Glutamatergic neuron (in vitro differentiated cells): ENCODE data around the gene MAMDC2. TPM values are rescaled to one million over a fixed set of nuclear protein-coding genes. Genes with fewer than 3 reads are reported as not detected.

ENCODE experiments used
- DNase-seq: peaks from one replicate; pipeline ENCODE4 v3.0.0; 2022
- H3K27ac Mint-ChIP-seq: one replicate; pipeline ENCODE4 v1.8.0; 2020; ENCODE audit warnings: mild to moderate bottlenecking, mixed read lengths, inconsistent platforms; ENCODE audit not compliant: unreplicated experiment
- H3K27me3 Mint-ChIP-seq: one replicate; pipeline ENCODE4 v1.8.0; 2020; ENCODE audit warnings: mild to moderate bottlenecking, moderate library complexity, mixed read lengths, inconsistent platforms; ENCODE audit not compliant: unreplicated experiment
- H3K36me3 Mint-ChIP-seq: one replicate; pipeline ENCODE4 v1.8.0; 2020; ENCODE audit warnings: mild to moderate bottlenecking, mixed read lengths, inconsistent platforms; ENCODE audit not compliant: unreplicated experiment
- H3K4me1 Mint-ChIP-seq: one replicate; pipeline ENCODE4 v1.8.0; 2020; ENCODE audit warnings: mild to moderate bottlenecking, low read depth, mixed read lengths, inconsistent platforms; ENCODE audit not compliant: unreplicated experiment
- H3K4me3 Mint-ChIP-seq: one replicate; pipeline ENCODE4 v1.8.0; 2020; ENCODE audit warnings: mild to moderate bottlenecking, mixed read lengths, inconsistent platforms; ENCODE audit not compliant: unreplicated experiment
- H3K9me3 Mint-ChIP-seq: one replicate; pipeline ENCODE4 v1.8.0; 2020; ENCODE audit warnings: mild to moderate bottlenecking, moderate library complexity, mixed read lengths, inconsistent platforms; ENCODE audit not compliant: unreplicated experiment
- CTCF ChIP-seq: fragments of 200-600 bp; sonication (generic); IDR thresholded peaks from one replicate; pipeline ENCODE4 v1.5.0; 2021; ENCODE audit not compliant: partially characterized antibody, unreplicated experiment
- total RNA-seq: library from RNA; stranded (reverse); fragmentation: NEBNext Ultra II Directional; extraction: Animal tissue kit (Norgen Biotek cat#: 25700); gene quantifications from one replicate; pipeline ENCODE4 v1.2.1, GENCODE V29; 2021; ENCODE audit not compliant: unreplicated experiment

The MAMDC2 gene
- total RNA-seq, 1 donor from 2014 or later = 0.22 TPM

- Mint-ChIP-seq H3K4me3 (no peak overlapping the region), H3K9me3 (peaks cover 2% of the 10 kb centered on the region), H3K36me3 (no peaks in the 10 kb centered on the region), H3K27ac (no peak overlapping the region), H3K4me1 (no peaks in the 10 kb centered on the region), H3K27me3 (peaks cover 2% of the 10 kb centered on the region)
- DNase-seq = no peak
- TF ChIP-seq CTCF = no peak
Observed at GRCh38 chr9:70054521-70054920, 10.9 kb downstream of the MAMDC2 start.

- Mint-ChIP-seq H3K4me1 (no peaks in the 10 kb centered on the region), H3K9me3 (peaks cover 2% of the 10 kb centered on the region), H3K36me3 (no peaks in the 10 kb centered on the region), H3K4me3 (no peak overlapping the region), H3K27ac (no peak overlapping the region), H3K27me3 (peaks cover 2% of the 10 kb centered on the region)
- TF ChIP-seq CTCF = no peak
- no peak for DNase-seq
Observed at GRCh38 chr9:70055406-70056210, 12.0 kb downstream of the MAMDC2 start.

DNA sequence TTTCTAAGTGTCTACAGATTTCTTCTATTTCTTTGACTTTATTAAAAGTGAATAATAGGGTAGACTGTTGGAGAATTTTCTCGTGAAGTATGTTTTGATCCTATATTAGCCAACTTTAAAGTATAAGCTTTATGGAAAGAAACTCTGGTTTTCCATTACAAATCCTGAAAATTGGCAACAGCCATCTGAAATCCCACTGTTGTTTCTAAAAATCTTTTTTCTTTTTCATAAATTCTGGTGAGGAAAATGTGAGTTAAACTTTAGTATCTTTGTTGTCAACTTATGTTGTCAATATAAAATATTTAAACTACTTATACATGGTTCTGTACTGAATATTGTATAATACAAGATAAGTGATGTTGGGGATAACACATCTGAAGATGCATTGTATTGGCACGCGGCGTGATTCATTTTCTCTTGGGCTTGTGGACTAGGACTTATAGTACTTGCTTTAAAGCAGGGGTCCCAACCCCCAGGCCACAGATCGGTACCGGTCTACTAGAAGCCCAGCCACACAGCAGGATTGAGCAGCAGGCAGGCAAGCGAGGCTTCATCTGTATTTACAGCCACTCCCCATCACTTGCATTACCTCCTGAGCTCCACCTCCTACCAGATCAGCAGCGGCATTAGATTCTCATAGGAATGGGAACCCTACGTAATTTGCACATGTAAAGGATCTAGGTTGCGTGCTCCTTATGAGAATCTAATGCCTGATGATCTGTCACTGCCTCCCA is 12.7 kb downstream of the MAMDC2 start:
- DNase-seq = no peak
- Mint-ChIP-seq H3K9me3 (peaks cover 2% of the 10 kb centered on the region), H3K27ac (no peak overlapping the region), H3K4me3 (no peak overlapping the region), H3K36me3 (no peaks in the 10 kb centered on the region), H3K27me3 (peaks cover 2% of the 10 kb centered on the region), H3K4me1 (no peaks in the 10 kb centered on the region)
- TF ChIP-seq CTCF = no peak

DNA sequence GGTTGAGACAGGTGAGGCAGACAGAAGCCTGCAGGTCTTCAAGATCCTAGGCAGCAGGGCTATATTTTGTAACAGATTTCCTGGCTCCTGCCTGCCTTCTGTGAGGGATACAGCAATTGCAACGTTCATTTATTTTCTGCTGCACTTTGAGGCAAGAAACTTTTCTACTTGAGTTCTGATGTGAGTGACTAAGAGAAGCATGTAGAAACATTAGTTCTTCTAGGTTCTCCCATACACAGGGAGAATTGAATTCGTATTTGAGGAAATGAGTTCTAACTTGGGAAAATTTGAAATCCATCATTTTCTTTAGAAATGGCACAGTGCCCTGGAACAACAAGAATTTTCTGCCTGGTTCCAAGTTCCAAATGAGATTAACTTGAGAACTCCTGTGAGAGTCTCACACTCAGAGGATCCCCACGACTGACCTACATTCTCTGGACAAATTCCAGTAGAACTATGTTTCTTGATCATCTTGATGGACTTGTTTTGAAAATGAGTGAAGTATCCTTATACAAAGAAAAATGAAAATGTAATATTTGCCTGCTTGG is 15.0 kb downstream of the MAMDC2 start:
- H3K4me3 Mint-ChIP-seq = no peak overlapping the region
- no peak for DNase-seq
- H3K27me3 Mint-ChIP-seq = peaks cover 2% of the 10 kb centered on the region
- no peaks in the 10 kb centered on the region for H3K9me3 Mint-ChIP-seq
- H3K4me1 Mint-ChIP-seq = no peaks in the 10 kb centered on the region
- H3K36me3 Mint-ChIP-seq = no peaks in the 10 kb centered on the region
- no peak overlapping the region for H3K27ac Mint-ChIP-seq
- TF ChIP-seq CTCF = no peak
